ENCODE data around the gene PNPLA5.

- TF ChIP-seq, protein P1, sequence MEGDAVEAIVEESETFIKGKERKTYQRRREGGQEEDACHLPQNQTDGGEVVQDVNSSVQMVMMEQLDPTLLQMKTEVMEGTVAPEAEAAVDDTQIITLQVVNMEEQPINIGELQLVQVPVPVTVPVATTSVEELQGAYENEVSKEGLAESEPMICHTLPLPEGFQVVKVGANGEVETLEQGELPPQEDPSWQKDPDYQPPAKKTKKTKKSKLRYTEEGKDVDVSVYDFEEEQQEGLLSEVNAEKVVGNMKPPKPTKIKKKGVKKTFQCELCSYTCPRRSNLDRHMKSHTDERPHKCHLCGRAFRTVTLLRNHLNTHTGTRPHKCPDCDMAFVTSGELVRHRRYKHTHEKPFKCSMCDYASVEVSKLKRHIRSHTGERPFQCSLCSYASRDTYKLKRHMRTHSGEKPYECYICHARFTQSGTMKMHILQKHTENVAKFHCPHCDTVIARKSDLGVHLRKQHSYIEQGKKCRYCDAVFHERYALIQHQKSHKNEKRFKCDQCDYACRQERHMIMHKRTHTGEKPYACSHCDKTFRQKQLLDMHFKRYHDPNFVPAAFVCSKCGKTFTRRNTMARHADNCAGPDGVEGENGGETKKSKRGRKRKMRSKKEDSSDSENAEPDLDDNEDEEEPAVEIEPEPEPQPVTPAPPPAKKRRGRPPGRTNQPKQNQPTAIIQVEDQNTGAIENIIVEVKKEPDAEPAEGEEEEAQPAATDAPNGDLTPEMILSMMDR (IDR thresholded peaks at IDR 0.05; ENCODE audit: low read depth, low read length): no peak
- TF ChIP-seq EZH2phosphoT487 (IDR thresholded peaks at IDR 0.05; ENCODE audit: low read depth): no peak
Observed at GRCh38 chr22:43894122-43894521, 2.3 kb upstream of the PNPLA5 start.
